Activated CD8-positive, alpha-beta T cell treated with anti-CD3 and anti-CD28 coated beads for 36 hours (primary cell): ENCODE results near the gene TBXA2R. TPM values are rescaled to one million over a fixed set of nuclear protein-coding genes. Genes with fewer than 3 reads are reported as not detected.

Experiments used
- ATAC-seq: fragments of 200-7000 bp; cut with Tn5 transposase; one replicate; pipeline ENCODE4 v1.10.0; 2021; ENCODE audit warnings: mild to moderate bottlenecking, moderate library complexity
- CTCF ChIA-PET: fragments of 350-600 bp; sonication (Branson Sonifier 250); formaldehyde crosslinking; loops from one replicate; lab custom pipeline; 2021; ENCODE audit warnings: antibody characterized with exemption; lab: Charles Lee
- POLR2A ChIA-PET: fragments of 350-600 bp; sonication (Branson Sonifier 250); formaldehyde crosslinking; loops from one replicate; lab custom pipeline; 2021; ENCODE audit warnings: antibody characterized with exemption; lab: Charles Lee
- DNase-seq: peaks from one replicate; pipeline ENCODE4 v3.0.0-alpha.2; 2020
- H3K27ac Mint-ChIP-seq: one replicate; pipeline ENCODE4 v1.8.0; 2021; ENCODE audit warnings: mild to moderate bottlenecking, mixed read lengths
- H3K27me3 Mint-ChIP-seq: one replicate; pipeline ENCODE4 v1.8.0; 2021; ENCODE audit warnings: mixed read lengths
- H3K36me3 Mint-ChIP-seq: one replicate; pipeline ENCODE4 v1.8.0; 2021; ENCODE audit warnings: low read depth, mixed read lengths
- H3K4me1 Mint-ChIP-seq: one replicate; pipeline ENCODE4 v1.8.0; 2021; ENCODE audit warnings: low read depth, mixed read lengths
- H3K4me3 Mint-ChIP-seq: one replicate; pipeline ENCODE4 v1.8.0; 2021; ENCODE audit warnings: mild to moderate bottlenecking, moderate library complexity, mixed read lengths
- H3K9me3 Mint-ChIP-seq: one replicate; pipeline ENCODE4 v1.8.0; 2021; ENCODE audit warnings: mixed read lengths
- intact Hi-C: fragments of 100-400 bp; cut with micrococcal nuclease; formaldehyde crosslinking; loops from one replicate; pipeline ENCODE4 v1.10.0; 2022
- total RNA-seq, 2 experiments: library from RNA; stranded (reverse); gene quantifications; one replicate each; pipeline ENCODE4 v1.2.3, GENCODE V29; 2021
- TF ChIP-seq, protein P1 (sequence below): fragments of 200-600 bp; IDR thresholded peaks from one replicate; pipeline ENCODE4 v1.8.0; 2022; ENCODE audit warnings: antibody characterized with exemption, mild to moderate bottlenecking

Gene TBXA2R
- total RNA-seq, 2 experiments from 2014 or later = 2.7 to 3.0 TPM

DNA sequence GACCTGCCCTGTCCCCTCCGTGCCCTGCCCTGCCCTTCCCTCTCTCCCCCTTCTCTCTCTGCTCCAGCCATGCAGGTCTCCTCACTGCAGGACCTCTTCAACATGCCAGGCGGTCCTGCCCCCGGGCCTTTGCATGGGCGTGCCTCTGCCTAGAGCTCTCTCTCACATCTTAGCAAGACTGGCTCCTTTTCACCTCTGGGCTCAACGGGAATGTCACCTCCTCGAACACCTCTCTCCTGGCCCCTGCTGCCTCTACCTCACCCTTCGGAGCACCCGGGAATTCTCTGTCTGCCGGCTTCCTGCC, 54.9 kb downstream of the TBXA2R start:
- Mint-ChIP-seq H3K4me3 (no peak overlapping the region), H3K9me3 (no peaks in the 10 kb centered on the region), H3K36me3 (peaks cover 14% of the 10 kb centered on the region), H3K4me1 (peaks cover 32% of the 10 kb centered on the region), H3K27me3 (no peaks in the 10 kb centered on the region), H3K27ac (peak overlapping the region; percentile 63)
- intact Hi-C loops = no loop called here
- ATAC-seq (no peak), DNase-seq (no peak)
- ChIA-PET CTCF (no interaction called here), POLR2A (no interaction called here)
- TF ChIP-seq, protein P1, sequence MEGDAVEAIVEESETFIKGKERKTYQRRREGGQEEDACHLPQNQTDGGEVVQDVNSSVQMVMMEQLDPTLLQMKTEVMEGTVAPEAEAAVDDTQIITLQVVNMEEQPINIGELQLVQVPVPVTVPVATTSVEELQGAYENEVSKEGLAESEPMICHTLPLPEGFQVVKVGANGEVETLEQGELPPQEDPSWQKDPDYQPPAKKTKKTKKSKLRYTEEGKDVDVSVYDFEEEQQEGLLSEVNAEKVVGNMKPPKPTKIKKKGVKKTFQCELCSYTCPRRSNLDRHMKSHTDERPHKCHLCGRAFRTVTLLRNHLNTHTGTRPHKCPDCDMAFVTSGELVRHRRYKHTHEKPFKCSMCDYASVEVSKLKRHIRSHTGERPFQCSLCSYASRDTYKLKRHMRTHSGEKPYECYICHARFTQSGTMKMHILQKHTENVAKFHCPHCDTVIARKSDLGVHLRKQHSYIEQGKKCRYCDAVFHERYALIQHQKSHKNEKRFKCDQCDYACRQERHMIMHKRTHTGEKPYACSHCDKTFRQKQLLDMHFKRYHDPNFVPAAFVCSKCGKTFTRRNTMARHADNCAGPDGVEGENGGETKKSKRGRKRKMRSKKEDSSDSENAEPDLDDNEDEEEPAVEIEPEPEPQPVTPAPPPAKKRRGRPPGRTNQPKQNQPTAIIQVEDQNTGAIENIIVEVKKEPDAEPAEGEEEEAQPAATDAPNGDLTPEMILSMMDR = no peak

DNA sequence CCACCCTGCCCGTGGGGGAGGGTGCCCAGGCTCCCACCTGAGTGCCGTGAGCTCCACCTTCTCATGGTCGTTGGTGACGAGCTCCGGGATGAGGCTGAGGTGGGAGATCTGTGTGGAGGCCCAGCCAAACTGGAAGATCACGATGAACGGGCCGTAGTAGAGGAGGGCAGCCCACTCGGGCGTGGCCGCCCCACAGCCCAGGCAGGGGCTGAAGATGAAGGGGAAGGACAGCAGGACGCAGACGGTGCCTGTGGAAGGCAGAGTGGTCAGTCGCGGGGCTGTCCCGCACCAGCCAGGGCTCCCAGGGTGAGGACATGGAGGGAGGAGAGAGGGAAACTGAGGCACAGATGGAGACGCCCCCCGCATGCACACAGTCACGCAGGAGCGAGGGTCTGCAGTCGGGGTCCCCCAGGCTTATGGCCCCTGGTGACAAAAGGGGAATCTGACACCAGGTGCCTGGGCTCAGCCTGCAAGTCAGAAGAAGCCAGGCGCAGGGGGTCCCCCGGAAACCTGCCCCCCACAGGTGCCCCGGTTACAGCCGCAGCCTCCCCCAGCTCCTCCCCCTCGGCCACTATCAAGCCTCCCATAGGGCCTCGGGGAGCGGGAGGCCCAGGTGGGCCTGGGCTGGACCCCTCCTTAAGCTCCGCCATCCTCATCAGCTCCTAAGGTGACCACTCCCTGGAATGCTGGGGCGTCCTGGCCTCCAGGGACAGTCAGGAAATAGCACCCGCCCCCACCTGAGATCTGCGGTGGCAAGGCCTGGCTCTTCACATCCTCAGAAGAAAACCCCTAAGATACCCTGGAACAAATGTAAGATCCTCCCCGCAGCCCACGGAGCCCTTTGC, 55.5 kb downstream of the TBXA2R start:
- H3K27me3 Mint-ChIP-seq = no peaks in the 10 kb centered on the region

DNA sequence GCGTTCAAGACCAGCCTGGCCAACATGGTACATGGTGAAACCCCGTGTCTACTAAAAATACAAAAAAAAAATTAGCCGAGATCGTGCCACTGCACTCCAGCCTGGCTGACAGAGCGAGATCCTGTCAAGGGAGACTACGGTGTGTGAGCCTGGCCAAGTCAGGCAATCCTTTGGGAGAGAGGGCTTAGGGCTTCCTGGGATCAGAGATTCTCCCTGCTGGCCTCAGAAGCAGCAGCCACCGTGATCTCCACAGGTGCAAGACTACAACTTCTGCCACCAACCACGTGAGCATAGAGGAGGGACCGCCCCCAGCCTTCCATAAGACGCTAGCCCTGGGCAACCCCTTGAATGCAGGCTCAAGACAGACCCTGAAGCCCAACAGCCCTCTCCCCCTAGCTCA, 56.9 kb downstream of the TBXA2R start:
- intact Hi-C loops = no loop called here
- peaks cover 32% of the 10 kb centered on the region for H3K4me1 Mint-ChIP-seq
- H3K27ac Mint-ChIP-seq = no peak overlapping the region
- ATAC-seq (no peak), DNase-seq (no peak)
- ChIA-PET CTCF (interaction anchor here (0.9 kb wide), 1 partner anchor 77 kb away, joined by 3 read pairs; no protein-coding TSS in a partner anchor), POLR2A (no interaction called here)
- no peaks in the 10 kb centered on the region for H3K27me3 Mint-ChIP-seq
- TF ChIP-seq, protein P1 = no peak
- H3K9me3 Mint-ChIP-seq = no peaks in the 10 kb centered on the region
- H3K4me3 Mint-ChIP-seq = no peak overlapping the region
- peaks cover 18% of the 10 kb centered on the region for H3K36me3 Mint-ChIP-seq

More for the DNA sequence above, 55.5 kb downstream of the TBXA2R start:
- ChIA-PET CTCF (interaction anchor here (0.9 to 1.1 kb wide), 2 partner anchors 9 to 78 kb away, joined by 3 read pairs; no protein-coding TSS in a partner anchor), POLR2A (no interaction called here)
- TF ChIP-seq, protein P1 = no peak
- H3K36me3 Mint-ChIP-seq = peaks cover 13% of the 10 kb centered on the region
- peaks cover 31% of the 10 kb centered on the region for H3K4me1 Mint-ChIP-seq
- intact Hi-C loops = no loop called here
- no peak for DNase-seq
- no peak overlapping the region for H3K27ac Mint-ChIP-seq
- H3K9me3 Mint-ChIP-seq = no peaks in the 10 kb centered on the region
- ATAC-seq = no peak
- no peak overlapping the region for H3K4me3 Mint-ChIP-seq

DNA sequence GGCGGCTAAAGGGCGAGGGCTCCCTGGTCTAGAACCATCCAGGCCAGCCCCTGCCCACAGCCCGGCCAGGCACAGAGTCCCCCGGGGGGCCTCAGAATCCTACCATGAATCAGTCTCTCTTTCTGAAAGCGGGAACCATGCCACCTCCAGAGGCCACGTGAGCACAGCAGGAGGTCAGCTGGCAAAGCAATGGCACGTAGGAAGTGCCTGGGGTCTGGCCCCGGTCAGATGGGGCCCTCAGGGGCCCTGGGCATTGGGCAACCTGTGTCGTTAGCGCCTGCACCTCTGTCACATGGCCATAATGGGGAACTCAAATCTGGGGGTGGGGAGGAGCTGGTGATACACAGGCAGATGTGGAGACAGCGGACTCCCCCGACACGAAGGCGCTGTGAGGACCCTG, 58.1 kb downstream of the TBXA2R start:
- ATAC-seq (no peak), DNase-seq (no peak)
- ChIA-PET POLR2A (interaction anchor here (0.6 to 2.7 kb wide), 3 partner anchors 8 to 10 kb away, joined by 3 to 7 read pairs (median 3); partner anchors contain the start of gene TEKTIP1), CTCF (interaction anchor here (0.9 to 1.3 kb wide), 2 partner anchors 38 to 56 kb away, joined by 3 to 4 read pairs; no protein-coding TSS in a partner anchor)
- intact Hi-C loops = no loop called here
- Mint-ChIP-seq H3K36me3 (peaks cover 13% of the 10 kb centered on the region), H3K4me3 (no peak overlapping the region), H3K4me1 (peaks cover 25% of the 10 kb centered on the region), H3K9me3 (no peaks in the 10 kb centered on the region), H3K27ac (no peak overlapping the region), H3K27me3 (no peaks in the 10 kb centered on the region)
- TF ChIP-seq, protein P1 = no peak

DNA sequence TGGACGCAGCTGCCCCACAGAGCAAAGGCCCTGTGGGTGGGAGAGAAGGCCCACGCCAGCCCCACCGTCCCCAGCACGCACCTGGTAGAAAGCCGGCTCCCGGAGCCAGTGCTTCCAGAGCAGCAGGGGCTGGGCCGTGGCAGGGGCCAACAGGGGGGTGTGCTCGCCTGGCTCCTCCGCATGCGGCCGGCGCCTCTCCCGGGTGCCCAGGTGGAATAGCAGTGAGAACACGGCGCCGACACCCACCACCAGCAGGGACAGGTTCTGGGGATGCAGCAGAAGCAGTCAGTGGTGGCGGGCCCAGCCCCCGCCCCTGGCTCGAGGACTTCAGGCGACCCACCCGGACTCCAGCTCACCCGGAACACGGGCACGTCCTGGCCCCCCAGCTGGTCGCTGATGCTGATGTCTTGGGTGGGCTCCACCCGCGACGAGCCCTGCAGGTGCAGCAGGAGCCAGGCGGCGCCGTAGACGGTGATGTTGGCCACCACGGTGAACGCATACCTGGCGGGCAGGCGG, 58.9 kb downstream of the TBXA2R start:
- Mint-ChIP-seq H3K9me3 (no peaks in the 10 kb centered on the region), H3K36me3 (peaks cover 13% of the 10 kb centered on the region), H3K4me3 (no peak overlapping the region), H3K27me3 (no peaks in the 10 kb centered on the region), H3K4me1 (peaks cover 22% of the 10 kb centered on the region), H3K27ac (no peak overlapping the region)
- DNase-seq (no peak), ATAC-seq (no peak)
- CTCF ChIA-PET = interaction anchor here (0.9 to 4.2 kb wide), 3 partner anchors 9 to 57 kb away, joined by 3 to 56 read pairs (median 4); partner anchors contain the start of gene MFSD12
- POLR2A ChIA-PET = interaction anchor here (0.6 to 2.7 kb wide), 3 partner anchors 9 to 11 kb away, joined by 3 to 7 read pairs (median 3); partner anchors contain the start of gene TEKTIP1
- TF ChIP-seq, protein P1 = peak; percentile 53
- intact Hi-C loops = no loop called here
